Fibroblast of lung (primary cell): ENCODE measurements around the gene ABR. TPM values are rescaled to one million over a fixed set of nuclear protein-coding genes. Genes with fewer than 3 reads are reported as not detected.

Source experiments
- DNase-seq, 2 donors: peaks; one replicate each; pipeline versions ENCODE4 v3.0.0 to v3.0.0-alpha.2; 2010; ENCODE audit warnings: low read depth in 2 of 2
- H2AFZ ChIP-seq: 2 replicates; pipeline ENCODE4 v1.5.1; 2012; ENCODE audit warnings: low read length, control low read depth, inconsistent platforms
- H3K27ac ChIP-seq: 2 replicates; pipeline ENCODE4 v1.5.1; 2011; ENCODE audit warnings: low read length, control low read depth; ENCODE audit not compliant: insufficient read depth
- H3K27me3 ChIP-seq: 2 replicates; pipeline ENCODE4 v1.5.1; 2011; ENCODE audit warnings: mild to moderate bottlenecking, low read length; ENCODE audit not compliant: control insufficient read depth, insufficient read depth
- H3K36me3 ChIP-seq: 2 replicates; pipeline ENCODE4 v1.5.1; 2011; ENCODE audit warnings: low read length; ENCODE audit not compliant: control insufficient read depth, insufficient read depth
- H3K4me1 ChIP-seq: 2 replicates; pipeline ENCODE4 v1.5.1; 2011; ENCODE audit warnings: low read length; ENCODE audit not compliant: control insufficient read depth, insufficient read depth; ENCODE audit errors: extremely low read depth
- H3K4me2 ChIP-seq: 2 replicates; pipeline ENCODE4 v1.5.1; 2011; ENCODE audit warnings: low read length, control low read depth; ENCODE audit not compliant: insufficient read depth; ENCODE audit errors: extremely low read depth
- H3K4me3 ChIP-seq, 4 experiments: fragments of 200-600 bp in 1 of 4; sonication (generic) in 1 of 4; replicated peaks in 1 of 4; 2 replicates each; pipeline ENCODE4 v1.5.1; 2011 to 2016; ENCODE audit warnings: low read length in 4 of 4, low read depth in 3 of 4, mild to moderate bottlenecking in 3 of 4, control low read depth in 2 of 4, inconsistent platforms in 1 of 4, mixed read lengths in 1 of 4; ENCODE audit not compliant: insufficient read depth in 1 of 4; ENCODE audit errors: control extremely low read depth in 1 of 4
- H3K79me2 ChIP-seq: 2 replicates; pipeline ENCODE4 v1.5.1; 2012; ENCODE audit warnings: mild to moderate bottlenecking, low read length, inconsistent platforms; ENCODE audit not compliant: control insufficient read depth, insufficient read depth
- H3K9ac ChIP-seq: 2 replicates; pipeline ENCODE4 v1.5.1; 2011; ENCODE audit warnings: mild to moderate bottlenecking, low read length, control low read depth; ENCODE audit not compliant: insufficient read depth
- H3K9me3 ChIP-seq: 2 replicates; pipeline ENCODE4 v1.5.1; 2012; ENCODE audit warnings: low read depth, low read length; ENCODE audit not compliant: control insufficient read depth, insufficient read depth
- H4K20me1 ChIP-seq: 2 replicates; pipeline ENCODE4 v1.5.1; 2011; ENCODE audit warnings: low read length; ENCODE audit not compliant: control insufficient read depth, insufficient read depth; ENCODE audit errors: extremely low read depth
- EZH2 ChIP-seq: IDR thresholded peaks from 2 replicates; pipeline ENCODE4 v1.5.1; 2012; ENCODE audit warnings: low read length, control low read depth, mild to moderate bottlenecking; ENCODE audit errors: missing control alignments
- polyA plus RNA-seq, 2 donors: library from polyadenylated mRNA; depleted of rRNA in 1 of 2; stranded (reverse) in 1 of 2; unstranded in 1 of 2; fragments of >200 nt; gene quantifications; 2 replicates each; pipeline ENCODE4 v1.2.1, GENCODE V29; 2011 to 2012; ENCODE audit warnings: missing spikeins in 1 of 2
- total RNA-seq: library from RNA; depleted of rRNA; stranded (reverse); fragments of >200 nt; gene quantifications from 2 replicates; pipeline ENCODE4 v1.2.1, GENCODE V29; 2014
- TF ChIP-seq, protein P1 (sequence below), 2 donors: IDR thresholded peaks in 1 of 2; conservative IDR thresholded peaks in 1 of 2; 1 replicate in 1 of 2; 2 replicates in 1 of 2; pipeline ENCODE4 v1.5.1; 2011 to 2012; ENCODE audit warnings: low read length in 2 of 2, control low read depth in 1 of 2, inconsistent platforms in 1 of 2, low read depth in 1 of 2, mild to moderate bottlenecking in 1 of 2

The ABR gene
- total and polyA plus RNA-seq, 2 donors (not counting 1 experiment from before 2014, with no cell fraction given): 43.7 to 84.7 TPM

DNA sequence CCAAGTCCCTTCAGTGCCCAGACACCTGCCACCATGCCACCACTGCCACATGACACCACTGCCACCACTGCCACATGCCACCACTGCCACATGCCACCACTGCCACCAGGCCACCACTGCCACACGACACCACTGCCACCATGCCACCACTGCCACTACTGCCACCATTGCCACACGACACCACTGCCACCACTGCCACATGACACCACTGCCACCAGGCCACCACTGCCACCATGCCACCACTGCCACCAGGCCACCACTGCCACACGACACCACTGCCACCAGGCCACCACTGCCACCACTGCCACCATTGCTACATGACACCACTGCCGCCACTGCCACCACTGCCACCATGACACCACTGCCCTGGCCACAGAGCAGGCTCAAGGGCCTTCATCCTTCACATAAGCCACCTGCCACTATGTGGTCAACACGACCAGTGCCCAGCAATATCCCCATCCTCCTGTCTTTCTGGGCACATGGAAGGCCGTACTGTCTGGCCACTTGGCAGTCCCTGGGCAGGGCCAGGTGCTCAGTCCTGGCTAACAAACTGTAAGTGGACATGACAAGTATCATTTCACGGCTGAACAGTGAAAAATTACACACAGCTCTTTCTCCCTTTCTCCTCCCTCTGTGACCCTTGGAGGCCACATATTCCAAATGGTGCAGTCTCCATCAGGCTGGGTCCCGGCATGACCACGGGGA lies 33.1 kb downstream of the ABR start:
- H4K20me1 ChIP-seq: no peaks in the 10 kb centered on the region
- H3K9me3 ChIP-seq: no peaks in the 10 kb centered on the region
- H3K4me2 ChIP-seq: no peak overlapping the region
- no peak overlapping the region for H3K4me3 ChIP-seq
- H3K27me3 ChIP-seq: no peaks in the 10 kb centered on the region
- H3K36me3 ChIP-seq: no peaks in the 10 kb centered on the region
- no peak overlapping the region for H2AFZ ChIP-seq
- no peaks in the 10 kb centered on the region for H3K79me2 ChIP-seq
- no peak overlapping the region for H3K27ac ChIP-seq
- no peaks in the 10 kb centered on the region for H3K4me1 ChIP-seq
- no peak overlapping the region for H3K9ac ChIP-seq
- no peak for DNase-seq
- TF ChIP-seq, protein P1, sequence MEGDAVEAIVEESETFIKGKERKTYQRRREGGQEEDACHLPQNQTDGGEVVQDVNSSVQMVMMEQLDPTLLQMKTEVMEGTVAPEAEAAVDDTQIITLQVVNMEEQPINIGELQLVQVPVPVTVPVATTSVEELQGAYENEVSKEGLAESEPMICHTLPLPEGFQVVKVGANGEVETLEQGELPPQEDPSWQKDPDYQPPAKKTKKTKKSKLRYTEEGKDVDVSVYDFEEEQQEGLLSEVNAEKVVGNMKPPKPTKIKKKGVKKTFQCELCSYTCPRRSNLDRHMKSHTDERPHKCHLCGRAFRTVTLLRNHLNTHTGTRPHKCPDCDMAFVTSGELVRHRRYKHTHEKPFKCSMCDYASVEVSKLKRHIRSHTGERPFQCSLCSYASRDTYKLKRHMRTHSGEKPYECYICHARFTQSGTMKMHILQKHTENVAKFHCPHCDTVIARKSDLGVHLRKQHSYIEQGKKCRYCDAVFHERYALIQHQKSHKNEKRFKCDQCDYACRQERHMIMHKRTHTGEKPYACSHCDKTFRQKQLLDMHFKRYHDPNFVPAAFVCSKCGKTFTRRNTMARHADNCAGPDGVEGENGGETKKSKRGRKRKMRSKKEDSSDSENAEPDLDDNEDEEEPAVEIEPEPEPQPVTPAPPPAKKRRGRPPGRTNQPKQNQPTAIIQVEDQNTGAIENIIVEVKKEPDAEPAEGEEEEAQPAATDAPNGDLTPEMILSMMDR (conservative IDR thresholded peaks at IDR 0.05 in 1 of 2, IDR thresholded peaks at IDR 0.05 in 1 of 2; ENCODE audit: low read depth in 1 of 2, low read length in 2 of 2): no peak
- no peak for TF ChIP-seq EZH2

GRCh38 chr17:1145311-1145986 lies 34.3 kb downstream of the ABR start:
- H3K27ac ChIP-seq: no peak overlapping the region
- no peaks in the 10 kb centered on the region for H3K36me3 ChIP-seq
- TF ChIP-seq, protein P1 (conservative IDR thresholded peaks at IDR 0.05 in 1 of 2, IDR thresholded peaks at IDR 0.05 in 1 of 2; ENCODE audit: low read depth in 1 of 2, low read length in 2 of 2): no peak
- TF ChIP-seq EZH2: no peak
- no peaks in the 10 kb centered on the region for H3K4me1 ChIP-seq
- no peak overlapping the region for H2AFZ ChIP-seq
- no peaks in the 10 kb centered on the region for H3K27me3 ChIP-seq
- H3K4me2 ChIP-seq: no peak overlapping the region
- no peak overlapping the region for H3K4me3 ChIP-seq
- no peaks in the 10 kb centered on the region for H4K20me1 ChIP-seq
- no peaks in the 10 kb centered on the region for H3K9me3 ChIP-seq
- DNase-seq: no peak
- no peaks in the 10 kb centered on the region for H3K79me2 ChIP-seq
- H3K9ac ChIP-seq: no peak overlapping the region

DNA sequence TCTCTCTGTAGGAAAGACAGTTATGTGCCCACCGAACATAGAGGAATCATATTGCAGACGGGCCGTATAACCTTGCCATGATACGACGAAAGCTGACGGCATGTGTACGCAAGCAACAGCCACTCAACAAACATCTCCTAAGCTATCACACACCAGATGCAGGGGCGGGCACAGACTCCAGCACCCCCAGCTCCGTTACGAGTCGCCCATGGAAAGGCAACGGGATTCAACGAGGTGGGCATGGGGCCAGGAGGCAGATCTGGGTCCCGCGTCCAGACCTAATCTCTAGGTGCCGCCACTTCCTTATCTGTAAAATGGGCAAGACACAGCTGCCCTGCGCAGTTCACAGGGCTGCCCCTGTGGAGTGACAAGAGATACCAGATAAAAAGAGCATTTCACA lies 35.6 kb downstream of the ABR start:
- no peaks in the 10 kb centered on the region for H3K4me1 ChIP-seq
- no peaks in the 10 kb centered on the region for H3K9me3 ChIP-seq
- H3K27ac ChIP-seq: no peak overlapping the region
- TF ChIP-seq, protein P1 (conservative IDR thresholded peaks at IDR 0.05 in 1 of 2, IDR thresholded peaks at IDR 0.05 in 1 of 2; ENCODE audit: low read depth in 1 of 2, low read length in 2 of 2): no peak
- TF ChIP-seq EZH2: no peak
- H3K4me3 ChIP-seq: no peak overlapping the region
- H2AFZ ChIP-seq: no peak overlapping the region
- no peak overlapping the region for H3K9ac ChIP-seq
- no peaks in the 10 kb centered on the region for H3K36me3 ChIP-seq
- no peaks in the 10 kb centered on the region for H3K27me3 ChIP-seq
- no peaks in the 10 kb centered on the region for H3K79me2 ChIP-seq
- no peak overlapping the region for H3K4me2 ChIP-seq
- H4K20me1 ChIP-seq: no peaks in the 10 kb centered on the region
- DNase-seq: no peak
